Measurements from ENCODE around the gene APBA2.
"Not testable (repeated sequence)": the region's sequence is repeated elsewhere in the genome, so short reads cannot be mapped to it uniquely, and the experiment has no call there.

- TF ChIP-seq CTCF, POLR2AphosphoS5 (IDR thresholded peaks at IDR 0.05): not testable (repeated sequence)
Measured at GRCh38 chr15:28849271-28849670, 36.5 kb upstream of the APBA2 start.

Measured in transverse colon (tissue), 4 donors.